ENCODE data around the gene DDHD1.
A peak's percentile ranks its signal among the peaks of the same experiment; 100 is the strongest.

Gene DDHD1

DNA sequence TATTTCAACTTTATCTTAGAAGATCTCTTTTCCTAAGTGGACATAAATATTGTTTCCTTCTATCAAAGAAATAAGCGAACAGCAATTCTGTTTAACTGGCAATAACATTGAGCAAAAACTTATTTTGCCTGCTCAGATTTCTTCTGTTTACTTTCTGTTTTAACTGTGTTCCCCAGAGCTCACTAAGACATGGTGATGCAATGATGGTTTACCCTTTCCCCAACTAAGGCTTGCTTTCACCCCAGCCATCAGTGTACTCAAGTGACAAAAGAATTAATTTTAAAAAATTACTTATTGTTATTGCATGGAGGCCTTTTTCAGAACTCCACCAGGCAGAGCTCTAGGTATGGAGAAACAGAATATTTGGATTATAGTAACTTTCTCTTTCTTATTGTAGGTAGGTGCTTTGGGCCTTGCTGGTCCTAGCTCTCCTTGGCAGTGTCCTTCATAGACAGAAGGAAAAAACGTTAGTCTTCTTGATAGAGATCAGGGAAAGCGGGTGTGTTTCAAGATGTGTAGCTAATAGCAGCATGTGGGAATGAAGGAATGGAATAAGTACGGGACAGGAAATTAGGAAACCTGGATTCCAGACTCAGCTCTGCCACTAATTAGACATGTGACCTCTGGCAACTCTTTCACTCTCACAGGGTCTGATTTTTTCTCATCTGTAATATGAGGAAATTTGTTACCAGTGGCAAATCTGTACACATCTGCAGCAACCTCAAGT is 14.6 kb upstream of the DDHD1 start:
- DNase-seq (ENCODE audit: extremely low read depth, low read depth): peak; percentile 48

DNA sequence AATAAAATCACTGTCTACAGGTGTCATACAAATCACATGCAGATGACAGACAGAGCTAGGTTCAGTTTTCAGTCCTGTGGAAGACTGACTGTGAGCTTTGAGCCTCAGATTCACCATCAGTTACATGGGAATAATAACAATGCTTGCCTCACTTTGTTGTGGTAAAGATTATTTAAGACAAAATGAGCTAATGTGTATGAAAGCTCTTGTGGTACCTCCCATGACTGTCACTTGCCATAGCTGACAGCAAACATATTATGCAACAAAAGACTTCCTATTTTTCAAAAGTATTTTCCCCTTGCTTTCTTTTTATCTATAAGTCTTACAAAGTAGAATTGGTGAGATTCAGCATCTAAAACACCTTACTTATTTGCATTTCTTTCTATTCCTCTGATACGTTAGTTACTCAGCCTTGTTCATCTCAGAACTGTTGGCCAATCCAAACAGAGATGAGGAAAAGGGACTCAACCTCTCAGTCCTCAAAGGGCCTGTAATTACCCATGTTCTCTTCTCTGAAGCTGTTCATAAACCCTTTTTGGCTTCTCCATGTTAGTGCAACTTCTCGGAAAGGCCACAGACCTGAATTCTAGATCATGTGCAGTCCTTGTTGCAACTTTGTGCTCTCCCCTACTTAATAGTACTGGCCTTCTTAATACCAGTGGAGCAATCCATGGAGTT is 8.8 kb upstream of the DDHD1 start:
- TF ChIP-seq, protein P1, sequence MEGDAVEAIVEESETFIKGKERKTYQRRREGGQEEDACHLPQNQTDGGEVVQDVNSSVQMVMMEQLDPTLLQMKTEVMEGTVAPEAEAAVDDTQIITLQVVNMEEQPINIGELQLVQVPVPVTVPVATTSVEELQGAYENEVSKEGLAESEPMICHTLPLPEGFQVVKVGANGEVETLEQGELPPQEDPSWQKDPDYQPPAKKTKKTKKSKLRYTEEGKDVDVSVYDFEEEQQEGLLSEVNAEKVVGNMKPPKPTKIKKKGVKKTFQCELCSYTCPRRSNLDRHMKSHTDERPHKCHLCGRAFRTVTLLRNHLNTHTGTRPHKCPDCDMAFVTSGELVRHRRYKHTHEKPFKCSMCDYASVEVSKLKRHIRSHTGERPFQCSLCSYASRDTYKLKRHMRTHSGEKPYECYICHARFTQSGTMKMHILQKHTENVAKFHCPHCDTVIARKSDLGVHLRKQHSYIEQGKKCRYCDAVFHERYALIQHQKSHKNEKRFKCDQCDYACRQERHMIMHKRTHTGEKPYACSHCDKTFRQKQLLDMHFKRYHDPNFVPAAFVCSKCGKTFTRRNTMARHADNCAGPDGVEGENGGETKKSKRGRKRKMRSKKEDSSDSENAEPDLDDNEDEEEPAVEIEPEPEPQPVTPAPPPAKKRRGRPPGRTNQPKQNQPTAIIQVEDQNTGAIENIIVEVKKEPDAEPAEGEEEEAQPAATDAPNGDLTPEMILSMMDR (IDR thresholded peaks at IDR 0.05; ENCODE audit: low read depth, low read length): no peak
- DNase-seq (ENCODE audit: extremely low read depth, low read depth): no peak

More for the DNA sequence above, 14.6 kb upstream of the DDHD1 start:
- TF ChIP-seq, protein P1 (IDR thresholded peaks at IDR 0.05; ENCODE audit: low read depth, low read length): no peak

DNA sequence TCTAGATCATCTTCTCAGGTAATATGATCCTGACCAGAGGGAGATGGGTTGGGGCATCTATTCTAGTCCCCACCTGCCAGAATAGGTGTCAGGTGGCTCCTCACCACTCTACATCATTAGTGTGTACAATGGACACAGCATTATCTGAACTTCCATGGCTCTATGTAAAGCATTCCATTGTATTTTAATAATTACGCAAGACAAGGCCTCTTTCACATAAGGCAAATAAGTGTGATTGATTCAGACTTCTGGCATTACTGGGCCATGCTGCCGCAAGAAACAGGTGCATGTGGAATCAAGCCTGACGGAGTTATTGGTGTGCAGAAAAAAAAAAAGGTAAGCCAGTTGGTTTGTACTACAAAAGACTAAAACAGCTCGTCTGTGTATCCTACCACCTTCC is 3.1 kb upstream of the DDHD1 start:
- DNase-seq (ENCODE audit: extremely low read depth, low read depth): no peak
- TF ChIP-seq, protein P1 (IDR thresholded peaks at IDR 0.05; ENCODE audit: low read depth, low read length): no peak

DNA sequence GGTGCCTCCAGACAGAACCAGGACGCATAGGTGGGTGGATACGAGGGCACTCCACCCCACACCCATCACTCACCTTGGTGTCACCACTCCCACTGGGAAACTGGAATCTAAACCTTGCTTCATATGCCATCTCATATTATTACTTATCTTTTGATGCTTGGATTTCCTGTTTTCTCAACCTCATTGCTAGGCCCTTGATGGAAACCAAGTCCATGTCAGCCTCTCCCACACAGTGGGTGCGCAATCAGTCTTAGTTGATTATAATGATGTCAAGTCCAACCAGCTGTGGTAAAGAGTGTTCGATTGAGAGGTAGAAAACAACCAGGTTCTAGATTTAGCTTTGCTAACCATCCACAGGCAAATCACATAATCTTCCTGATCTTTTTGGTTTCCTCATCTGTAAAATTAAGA is 584 bp upstream of the DDHD1 start:
- no peak for DNase-seq (ENCODE audit: extremely low read depth, low read depth)
- TF ChIP-seq, protein P1 (IDR thresholded peaks at IDR 0.05; ENCODE audit: low read depth, low read length): no peak

DNA sequence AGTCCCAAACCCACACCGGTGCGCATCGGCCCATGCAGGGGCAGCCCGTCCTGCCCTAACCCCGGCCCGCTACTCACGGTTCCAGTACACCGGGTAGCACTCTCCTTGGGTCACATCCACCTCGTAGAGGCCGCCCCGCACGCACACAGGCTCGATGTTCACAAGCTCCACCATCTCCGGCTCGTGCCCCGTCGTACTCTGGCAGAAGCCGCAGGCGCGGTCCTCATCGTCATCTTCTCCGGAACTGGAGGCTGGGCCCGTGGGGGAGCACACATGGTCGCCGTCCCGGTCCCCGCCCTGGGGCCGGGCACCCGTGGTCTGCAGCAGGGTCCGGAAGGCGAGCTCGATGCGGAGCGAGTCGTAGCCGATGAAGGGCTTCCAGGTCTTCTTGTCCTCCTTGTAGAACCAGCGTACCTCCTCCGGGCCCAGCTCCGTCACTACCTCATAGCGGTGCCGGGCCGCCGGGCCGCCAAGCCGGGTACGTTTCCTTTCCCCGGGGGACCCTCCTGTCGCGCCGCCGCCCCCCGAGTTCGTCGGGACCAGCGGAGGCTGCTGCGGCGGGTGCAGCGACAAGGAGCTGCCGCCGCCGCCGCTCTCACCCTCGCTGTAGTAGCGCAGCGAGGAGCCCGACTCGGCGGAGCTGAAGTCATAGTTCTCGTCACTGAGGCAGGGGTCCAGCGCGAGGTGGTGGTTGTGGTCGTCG is 788 bp downstream of the DDHD1 start:
- no peak for DNase-seq (ENCODE audit: extremely low read depth, low read depth)
- TF ChIP-seq, protein P1 (IDR thresholded peaks at IDR 0.05; ENCODE audit: low read depth, low read length): no peak

DNA sequence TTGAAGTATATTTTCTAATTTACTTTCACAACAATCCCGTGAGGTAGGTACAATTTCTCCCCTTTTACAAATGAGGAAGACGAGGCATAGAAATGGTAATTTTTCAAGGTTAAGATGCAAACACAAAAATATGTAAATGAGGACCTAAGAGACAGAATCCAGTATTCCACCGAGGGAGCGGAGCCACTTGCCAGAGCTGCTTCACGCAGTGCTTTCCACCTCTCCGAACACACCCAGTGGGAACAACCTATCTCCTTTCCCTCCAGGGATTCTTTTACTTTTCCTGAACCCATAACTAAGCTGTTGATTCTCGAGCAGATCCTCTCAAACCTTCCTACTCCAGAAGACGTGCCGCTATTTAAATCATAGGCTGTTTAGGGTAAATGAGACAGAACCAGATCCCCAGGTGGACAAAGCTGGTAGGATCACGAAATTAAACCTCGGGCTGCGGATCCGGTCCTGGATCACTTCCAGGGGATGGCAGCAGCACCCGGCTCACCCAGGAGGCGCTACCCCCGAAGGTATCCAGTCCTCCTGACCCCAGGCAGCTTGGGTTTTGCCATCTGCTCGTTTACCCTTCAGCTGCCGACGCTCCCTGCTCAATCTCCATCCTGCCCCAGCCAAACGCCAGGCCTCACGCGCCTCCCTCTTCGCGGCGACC is 1.5 kb downstream of the DDHD1 start:
- TF ChIP-seq, protein P1 (IDR thresholded peaks at IDR 0.05; ENCODE audit: low read depth, low read length): no peak; the same call in none of the 2 replicates
- DNase-seq (ENCODE audit: extremely low read depth, low read depth): no peak

All from AG09319 (cell line).